Testis (tissue), 3 donors: ENCODE results near the gene QRFP. TPM values are rescaled to one million over a fixed set of nuclear protein-coding genes. Genes with fewer than 3 reads are reported as not detected.

Source experiments
- DNase-seq: peaks from one replicate; pipeline ENCODE4 v3.0.0-alpha.2; 2019
- H3K27ac ChIP-seq, 2 donors: fragments of 200-600 bp; sonication (generic); one replicate each; pipeline ENCODE4 v1.5.1; 2019
- H3K27me3 ChIP-seq: fragments of 200-600 bp; sonication (generic); one replicate; pipeline ENCODE4 v1.5.1; 2019
- H3K36me3 ChIP-seq: fragments of 200-600 bp; sonication (generic); one replicate; pipeline ENCODE4 v1.5.1; 2017; ENCODE audit warnings: low read depth; ENCODE audit errors: missing control alignments
- H3K4me1 ChIP-seq: fragments of 200-600 bp; sonication (generic); one replicate; pipeline ENCODE4 v1.5.1; 2019
- H3K4me3 ChIP-seq, 2 donors: fragments of 200-600 bp; sonication (generic); one replicate each; pipeline ENCODE4 v1.5.1; 2017 to 2019
- H3K9me3 ChIP-seq: fragments of 200-600 bp; sonication (generic); one replicate; pipeline ENCODE4 v1.5.1; 2017
- POLR2A ChIP-seq: fragments of 450-650 bp; IDR thresholded peaks from one replicate; pipeline ENCODE4 v1.6.1; 2017; ENCODE audit warnings: antibody characterized with exemption, mild to moderate bottlenecking, moderate library complexity
- WGBS, 2 donors: methylation state at CpG; one replicate each; pipeline ENCODE4 v1.1.5; 2018; 5-methylcytosine and 5-hydroxymethylcytosine counted together
- intact Hi-C: fragments of 100-400 bp; cut with DNase I; formaldehyde crosslinking; loops from one replicate; pipeline ENCODE4 v1.15.1; 2023; ENCODE audit warnings: low total_unique reads
- polyA plus RNA-seq: library from polyadenylated mRNA; stranded (reverse); fragments of 350-450 nt; fragmentation: Illumina TruSeq; extraction: RNeasy Lipid Tissue Mini Kit (QIAGEN cat#74804); gene quantifications from one replicate; pipeline ENCODE4 v1.2.3, GENCODE V29; 2014; ENCODE audit warnings: low read depth, low replicate concordance; ENCODE audit not compliant: insufficient read depth
- total RNA-seq, 2 donors: library from RNA; depleted of rRNA; stranded (reverse); fragments of >200 nt; gene quantifications; one replicate each; pipeline ENCODE4 v1.2.3, GENCODE V29; 2016
- TF ChIP-seq, protein P1 (sequence below), 3 experiments: fragments of 450-650 bp in 2 of 3; fragments of 200-600 bp in 1 of 3; sonication (generic) in 1 of 3; IDR thresholded peaks; one replicate each; pipeline ENCODE4 v1.5.1; 2016 to 2019; ENCODE audit warnings: antibody characterized with exemption in 3 of 3, mild to moderate bottlenecking in 2 of 3, moderate library complexity in 1 of 3

Gene QRFP
- total and polyA plus RNA-seq, 3 donors from 2014 or later, result 0.24 TPM; not detected in 2

DNA sequence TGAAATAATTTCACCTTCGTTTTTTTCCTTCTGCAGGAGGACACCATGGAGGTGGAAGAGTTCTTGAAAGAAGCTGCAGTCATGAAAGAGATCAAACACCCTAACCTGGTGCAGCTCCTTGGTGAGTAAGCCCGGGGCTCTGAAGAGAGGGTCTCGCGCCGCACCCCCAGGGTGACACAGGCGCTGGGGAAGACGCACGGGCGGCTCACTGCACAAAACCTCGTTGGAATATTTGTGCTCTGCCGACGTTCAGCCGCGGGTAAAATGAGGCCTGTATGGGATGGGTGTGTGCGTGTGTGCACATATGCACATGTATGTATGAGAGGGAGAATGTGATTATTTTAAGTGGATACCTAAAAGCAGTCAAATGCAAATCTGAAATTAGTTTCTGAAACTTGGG is 24.5 kb downstream of the QRFP start:
- H3K27me3 ChIP-seq, result no peaks in the 10 kb centered on the region
- peak overlapping the region; percentile 51 to 75 for H3K27ac ChIP-seq
- no peak for DNase-seq
- intact Hi-C loops, result no loop called here
- H3K9me3 ChIP-seq, result no peaks in the 10 kb centered on the region
- peaks cover 51% of the 10 kb centered on the region for H3K4me1 ChIP-seq
- WGBS, 2 donors, result 95% methylated on average over 15 of the region's 15 CpGs
- no peak overlapping the region for H3K4me3 ChIP-seq
- TF ChIP-seq POLR2A, result no peak
- TF ChIP-seq, protein P1, sequence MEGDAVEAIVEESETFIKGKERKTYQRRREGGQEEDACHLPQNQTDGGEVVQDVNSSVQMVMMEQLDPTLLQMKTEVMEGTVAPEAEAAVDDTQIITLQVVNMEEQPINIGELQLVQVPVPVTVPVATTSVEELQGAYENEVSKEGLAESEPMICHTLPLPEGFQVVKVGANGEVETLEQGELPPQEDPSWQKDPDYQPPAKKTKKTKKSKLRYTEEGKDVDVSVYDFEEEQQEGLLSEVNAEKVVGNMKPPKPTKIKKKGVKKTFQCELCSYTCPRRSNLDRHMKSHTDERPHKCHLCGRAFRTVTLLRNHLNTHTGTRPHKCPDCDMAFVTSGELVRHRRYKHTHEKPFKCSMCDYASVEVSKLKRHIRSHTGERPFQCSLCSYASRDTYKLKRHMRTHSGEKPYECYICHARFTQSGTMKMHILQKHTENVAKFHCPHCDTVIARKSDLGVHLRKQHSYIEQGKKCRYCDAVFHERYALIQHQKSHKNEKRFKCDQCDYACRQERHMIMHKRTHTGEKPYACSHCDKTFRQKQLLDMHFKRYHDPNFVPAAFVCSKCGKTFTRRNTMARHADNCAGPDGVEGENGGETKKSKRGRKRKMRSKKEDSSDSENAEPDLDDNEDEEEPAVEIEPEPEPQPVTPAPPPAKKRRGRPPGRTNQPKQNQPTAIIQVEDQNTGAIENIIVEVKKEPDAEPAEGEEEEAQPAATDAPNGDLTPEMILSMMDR (IDR thresholded peaks at IDR 0.05), result no peak
- H3K36me3 ChIP-seq, result peaks cover 2% of the 10 kb centered on the region

DNA sequence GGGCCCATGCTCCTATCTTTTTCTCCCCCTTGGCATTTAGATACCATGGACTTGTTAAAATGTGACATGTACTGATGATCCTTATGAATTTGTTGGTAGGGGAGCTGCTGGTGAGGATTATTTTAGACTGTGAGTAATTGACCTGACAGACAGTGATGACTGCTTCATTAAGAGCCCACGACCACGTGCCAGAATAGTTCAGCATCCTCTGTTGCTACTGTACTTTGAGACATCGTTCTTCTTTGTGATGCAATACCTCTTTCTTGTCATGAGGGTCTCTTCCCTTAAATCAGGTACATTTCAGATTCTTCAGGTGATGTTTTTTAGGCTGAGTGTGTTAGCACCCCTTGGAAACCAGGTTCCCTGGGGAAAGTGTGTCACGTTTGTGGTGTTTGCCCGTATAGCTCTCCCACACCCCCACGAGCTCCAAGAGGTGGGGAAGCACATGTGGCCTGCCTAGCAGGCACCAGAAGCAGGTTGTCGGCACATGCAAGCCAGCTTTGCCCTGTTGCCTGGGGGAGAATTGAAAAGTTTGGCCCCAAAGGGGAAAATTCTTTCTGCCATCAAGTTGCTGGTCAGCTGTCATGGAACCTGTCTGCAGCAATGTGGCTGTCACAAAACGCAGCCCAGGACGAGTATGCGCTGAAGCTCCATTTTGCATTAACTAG is 25.1 kb downstream of the QRFP start:
- H3K4me1 ChIP-seq, result peaks cover 51% of the 10 kb centered on the region

GRCh38 chr9:130870491-130871381 is 25.9 kb downstream of the QRFP start:
- DNase-seq, result peak; percentile 70
- Histone ChIP-seq H3K4me1 (peaks cover 51% of the 10 kb centered on the region), H3K4me3 (no peak overlapping the region), H3K27me3 (no peaks in the 10 kb centered on the region), H3K36me3 (no peaks in the 10 kb centered on the region), H3K9me3 (no peaks in the 10 kb centered on the region), H3K27ac (peak overlapping the region in 1 of 2 donors; percentile 41)
- 46 to 58% methylated on average over 17 of the region's 17 CpGs for WGBS, 2 donors
- intact Hi-C loops, result no loop called here
- TF ChIP-seq POLR2A, result no peak
- TF ChIP-seq, protein P1 (IDR thresholded peaks at IDR 0.05), result no peak

More for the DNA sequence above, 25.1 kb downstream of the QRFP start:
- no peaks in the 10 kb centered on the region for H3K9me3 ChIP-seq
- H3K27ac ChIP-seq, result peak overlapping the region in 1 of 2 donors; percentile 41
- TF ChIP-seq, protein P1 (IDR thresholded peaks at IDR 0.05), result no peak
- TF ChIP-seq POLR2A, result no peak
- intact Hi-C loops, result no loop called here
- no peak for DNase-seq
- H3K27me3 ChIP-seq, result no peaks in the 10 kb centered on the region
- 81 to 85% methylated on average over 8 to 10 of the region's 10 CpGs for WGBS, 2 donors
- peaks cover 2% of the 10 kb centered on the region for H3K36me3 ChIP-seq
- H3K4me3 ChIP-seq, result no peak overlapping the region

- no peak overlapping the region for H3K27ac ChIP-seq
- no peak overlapping the region for H3K4me3 ChIP-seq
- H3K4me1 ChIP-seq, result peaks cover 48% of the 10 kb centered on the region
- 69 to 72% methylated on average over 8 of the region's 8 CpGs for WGBS, 2 donors
- TF ChIP-seq, protein P1 (IDR thresholded peaks at IDR 0.05), result no peak
- no peak for TF ChIP-seq POLR2A
- peak; percentile 87 for DNase-seq
- no peaks in the 10 kb centered on the region for H3K27me3 ChIP-seq
- H3K36me3 ChIP-seq, result no peaks in the 10 kb centered on the region
- no peaks in the 10 kb centered on the region for H3K9me3 ChIP-seq
- intact Hi-C loops, result loop anchor here (10.0 kb wide), 1 partner anchor 66 kb away; the partner anchor contains the start of gene FIBCD1
These were observed 27.4 kb downstream of the QRFP start for GRCh38 chr9:130869250-130869649.
